Effector CD4-positive, alpha-beta T cell (primary cell): ENCODE measurements around the gene HK2.
"Not testable (repeated sequence)": the region's sequence is repeated elsewhere in the genome, so short reads cannot be mapped to it uniquely, and the experiment has no call there.

Source experiments
- DNase-seq: peaks from one replicate; pipeline ENCODE4 v3.0.0-alpha.2; 2020

HK2 gene

DNA sequence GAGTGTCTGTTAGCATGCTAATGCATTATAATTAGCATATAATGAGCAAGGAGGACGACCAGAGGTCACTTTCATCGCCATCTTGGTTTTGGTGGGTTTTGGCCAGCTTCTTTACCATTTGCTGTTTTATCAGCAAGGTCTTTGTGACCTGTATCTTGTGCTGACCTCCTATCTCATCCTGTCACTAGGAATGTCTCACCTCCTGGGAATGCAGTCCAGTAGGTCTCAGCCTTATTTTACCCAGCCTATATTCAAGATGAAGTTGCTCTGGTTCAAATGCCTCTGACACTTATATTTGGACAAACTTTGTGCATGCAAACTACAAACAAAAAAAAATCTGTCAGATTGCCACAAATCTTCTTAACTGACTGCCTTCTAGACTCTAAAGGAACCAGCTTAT, 66.3 kb downstream of the HK2 start:
- DNase-seq: not testable (repeated sequence)

DNA sequence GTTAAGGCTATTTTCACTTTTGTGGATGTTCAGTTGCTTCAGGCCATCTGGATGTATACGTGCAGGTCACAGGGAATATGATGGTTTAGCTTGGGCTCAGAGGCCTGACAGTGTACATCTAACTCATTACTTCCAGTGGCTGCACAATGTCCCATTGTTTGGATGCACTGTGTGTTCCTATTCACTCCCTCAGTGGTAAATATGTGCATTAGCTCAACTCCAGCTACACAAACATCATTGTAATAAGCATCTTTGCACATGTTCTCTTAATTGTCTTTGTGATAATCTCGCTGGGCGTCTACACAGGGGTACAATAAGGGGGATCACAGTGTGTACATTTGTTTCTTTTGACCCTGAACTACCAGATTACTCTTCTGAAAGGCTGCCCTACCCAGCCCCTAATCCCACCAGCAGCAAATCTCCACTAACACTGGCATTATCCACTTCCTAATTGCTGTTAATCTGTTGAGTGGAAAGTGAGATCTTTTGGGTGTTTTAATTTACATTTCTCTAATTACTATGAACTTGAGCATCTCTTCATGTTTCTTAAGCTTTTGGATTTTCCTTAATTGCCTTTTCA, 68.4 kb downstream of the HK2 start:
- no peak for DNase-seq

DNA sequence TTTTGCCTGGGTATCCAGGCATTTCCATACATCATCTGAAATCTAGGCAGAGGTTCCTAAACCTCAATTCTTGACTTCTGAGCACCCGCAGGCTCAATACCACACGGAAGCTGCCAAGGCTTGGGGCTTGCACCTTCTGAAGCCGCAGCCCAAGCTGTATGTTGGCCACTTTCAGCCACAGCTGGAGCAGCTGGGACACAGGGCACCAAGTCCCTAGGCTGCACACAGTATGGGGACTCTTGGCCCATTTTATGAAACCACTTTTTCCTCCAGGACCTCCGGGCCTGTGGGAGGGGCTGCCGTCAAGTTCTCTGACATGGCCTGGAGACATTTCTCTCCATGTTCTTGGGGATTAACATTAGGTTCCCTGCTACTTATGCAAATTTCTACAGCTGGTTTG, 72.5 kb downstream of the HK2 start:
- DNase-seq: no peak

- DNase-seq: not testable (repeated sequence)
Observed at GRCh38 chr2:74907560-74907959, 73.6 kb downstream of the HK2 start.

DNA sequence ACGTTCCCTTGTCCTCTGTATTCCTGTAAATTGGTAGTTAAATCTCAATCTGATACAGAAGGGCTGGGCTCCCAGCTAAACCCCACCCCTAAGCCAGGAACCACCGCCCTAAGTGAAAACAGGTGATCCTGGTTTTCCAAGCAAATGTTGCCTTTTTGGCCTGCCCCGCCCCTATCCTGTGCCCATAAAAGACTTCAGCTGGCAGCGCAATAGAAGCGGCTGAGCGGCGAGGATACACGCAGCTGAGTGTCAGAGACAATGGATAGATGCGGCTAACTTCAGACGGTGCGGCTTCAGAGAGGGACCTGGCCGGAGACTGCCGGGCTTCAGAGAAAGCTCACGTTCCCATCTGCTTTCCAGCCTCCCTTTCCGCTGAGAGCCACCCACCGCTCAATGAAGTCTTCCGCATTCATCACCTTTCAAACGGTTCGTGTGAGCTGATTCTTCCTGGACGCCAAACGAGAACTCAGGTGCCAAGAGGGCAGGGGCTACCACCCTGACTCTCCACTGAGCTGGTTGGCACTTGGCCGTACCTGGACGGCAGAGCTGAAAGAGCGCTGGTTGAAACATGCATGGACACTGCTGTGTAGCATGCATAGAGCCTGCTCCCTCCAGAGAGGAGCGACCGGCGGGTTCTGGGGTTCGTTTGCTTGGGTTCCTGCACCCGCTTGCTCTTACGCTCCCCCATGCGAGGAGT, 75.0 kb downstream of the HK2 start:
- no peak for DNase-seq

GRCh38 chr2:74910245-74910644, 76.3 kb downstream of the HK2 start:
- DNase-seq: no peak

DNA sequence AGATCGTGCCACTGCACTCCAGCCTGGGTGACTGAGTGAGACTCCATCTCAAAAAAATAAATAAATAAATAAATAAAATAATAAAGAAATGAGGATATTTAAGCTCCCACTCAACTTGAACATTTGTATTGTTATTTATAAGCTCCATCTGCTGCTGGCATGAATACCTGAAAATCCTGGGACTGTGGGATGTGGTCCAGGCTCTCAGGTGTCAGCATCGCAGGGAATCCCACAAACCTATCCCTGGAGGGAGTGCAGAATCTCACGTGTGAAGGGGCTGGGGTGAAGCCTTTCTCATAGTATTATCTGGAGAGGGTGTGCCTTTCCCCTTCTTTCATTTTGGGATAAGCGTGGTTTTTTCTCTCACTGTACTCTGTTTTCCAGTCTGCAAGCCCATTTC, 77.1 kb downstream of the HK2 start:
- no peak for DNase-seq

GRCh38 chr2:74915743-74916142, 81.8 kb downstream of the HK2 start:
- DNase-seq: no peak

- no peak for DNase-seq
Observed at GRCh38 chr2:74916394-74916793, 82.5 kb downstream of the HK2 start.

- DNase-seq: no peak
Observed at GRCh38 chr2:74917702-74918619, 84.0 kb downstream of the HK2 start.

DNA sequence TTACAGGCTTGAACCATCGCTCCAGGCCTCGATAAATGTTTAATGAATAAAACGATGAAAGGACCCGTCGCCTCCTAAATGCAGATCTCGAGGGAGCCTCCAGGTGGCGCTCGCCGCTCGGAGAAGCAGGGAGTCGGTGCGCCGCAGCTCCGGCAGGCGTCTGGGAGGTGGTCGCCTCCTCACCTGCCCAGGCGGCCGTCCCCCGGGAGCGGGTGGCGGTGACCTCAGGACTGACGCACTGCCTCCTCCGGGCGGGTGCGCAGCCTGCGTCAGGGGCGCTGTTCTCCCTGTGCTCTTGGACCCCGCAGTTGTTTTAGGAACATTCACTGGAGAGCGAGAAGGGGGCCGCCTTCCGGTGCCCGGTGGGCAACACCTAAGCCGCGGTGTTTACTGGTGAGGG, 85.9 kb downstream of the HK2 start:
- DNase-seq: peak; percentile 54

DNA sequence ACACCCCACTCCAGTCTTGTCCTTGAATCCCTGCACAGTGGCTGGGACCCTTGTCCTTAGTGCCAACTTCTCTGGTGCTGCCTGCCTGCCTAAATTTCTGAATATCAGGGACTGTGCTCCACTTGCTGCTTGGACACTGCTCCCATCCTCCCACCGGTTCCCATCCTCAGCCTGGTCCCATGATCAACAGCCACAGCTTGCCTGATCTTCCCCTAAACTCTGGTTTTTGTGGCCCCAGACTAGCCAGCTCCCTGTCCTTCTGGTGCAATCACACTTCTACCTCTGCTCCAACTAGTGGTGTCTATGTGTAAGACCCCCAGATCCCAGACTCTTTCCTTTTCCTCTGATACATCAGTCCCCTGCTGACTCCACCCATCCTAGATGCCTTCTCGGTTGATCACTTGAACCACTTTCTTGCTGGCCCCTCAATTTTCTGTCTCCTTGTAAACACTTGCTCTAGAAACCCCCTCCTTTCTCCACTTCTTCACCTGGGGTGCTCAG, 87.4 kb downstream of the HK2 start:
- DNase-seq: no peak

GRCh38 chr2:74922592-74923227, 88.8 kb downstream of the HK2 start:
- no peak for DNase-seq

GRCh38 chr2:74924463-74925265, 90.7 kb downstream of the HK2 start:
- DNase-seq: no peak

- DNase-seq: no peak
Observed at GRCh38 chr2:74925361-74925786, 91.4 kb downstream of the HK2 start.

DNA sequence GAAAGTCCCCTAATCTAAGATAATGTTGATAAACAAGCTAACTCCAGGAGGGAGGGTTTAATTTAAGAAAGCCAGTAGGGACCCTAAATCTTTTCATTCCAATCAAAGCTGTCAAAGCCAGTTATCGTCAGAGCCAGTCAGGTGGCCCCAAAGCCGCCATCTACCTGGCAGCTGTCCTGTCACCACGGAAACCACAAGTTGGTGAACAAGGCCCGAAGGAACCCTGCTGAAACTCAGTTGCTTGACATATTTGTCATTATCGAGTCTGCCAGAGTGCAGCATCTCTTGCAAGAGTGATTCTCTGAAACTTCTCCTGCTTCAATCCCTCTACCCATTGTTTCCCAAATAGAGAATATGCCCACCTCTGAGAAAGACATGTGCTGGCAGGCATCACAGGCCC, 93.7 kb downstream of the HK2 start:
- no peak for DNase-seq

- no peak for DNase-seq
Observed at GRCh38 chr2:74930811-74931486, 97.0 kb downstream of the HK2 start.

DNA sequence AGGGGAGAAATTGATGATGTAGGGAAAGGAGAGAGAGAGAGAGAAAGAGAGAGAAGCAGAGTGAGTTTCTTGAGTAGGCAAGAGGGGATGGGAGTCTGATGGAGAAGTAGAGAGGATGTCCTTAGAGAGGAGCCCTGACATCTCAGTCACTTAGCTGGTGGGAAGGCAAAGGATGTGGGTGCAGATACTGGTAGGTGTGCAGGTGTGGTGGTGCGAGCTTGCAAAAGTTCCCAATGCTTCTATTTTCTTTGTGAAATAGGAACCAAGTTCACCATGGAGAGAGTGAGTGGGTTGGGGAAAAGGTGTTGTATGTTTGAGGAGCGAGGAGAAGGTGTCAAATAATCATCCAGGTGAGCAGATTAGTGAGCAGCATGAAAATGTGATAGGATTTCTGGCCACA, 98.0 kb downstream of the HK2 start:
- no peak for DNase-seq

DNA sequence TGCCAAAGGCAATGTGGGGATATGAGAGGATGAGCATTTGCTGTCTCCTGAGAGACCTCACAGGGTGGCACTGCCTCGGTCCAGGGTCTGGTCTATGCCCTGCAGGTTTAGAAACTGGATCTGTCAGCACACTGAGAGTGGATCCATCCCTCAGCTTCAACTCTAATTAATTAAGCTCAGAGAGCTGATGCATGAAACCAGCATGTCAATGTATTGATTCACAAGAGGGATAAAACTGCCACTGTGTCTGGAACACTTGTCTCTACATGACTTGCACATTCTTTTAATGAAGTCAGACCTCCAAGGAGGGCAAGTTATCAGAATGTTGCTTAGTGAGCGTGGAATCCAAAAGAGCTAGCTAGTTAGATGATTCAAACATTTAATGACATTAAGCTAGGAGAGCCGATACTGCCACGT, 102.1 kb downstream of the HK2 start:
- no peak for DNase-seq

DNA sequence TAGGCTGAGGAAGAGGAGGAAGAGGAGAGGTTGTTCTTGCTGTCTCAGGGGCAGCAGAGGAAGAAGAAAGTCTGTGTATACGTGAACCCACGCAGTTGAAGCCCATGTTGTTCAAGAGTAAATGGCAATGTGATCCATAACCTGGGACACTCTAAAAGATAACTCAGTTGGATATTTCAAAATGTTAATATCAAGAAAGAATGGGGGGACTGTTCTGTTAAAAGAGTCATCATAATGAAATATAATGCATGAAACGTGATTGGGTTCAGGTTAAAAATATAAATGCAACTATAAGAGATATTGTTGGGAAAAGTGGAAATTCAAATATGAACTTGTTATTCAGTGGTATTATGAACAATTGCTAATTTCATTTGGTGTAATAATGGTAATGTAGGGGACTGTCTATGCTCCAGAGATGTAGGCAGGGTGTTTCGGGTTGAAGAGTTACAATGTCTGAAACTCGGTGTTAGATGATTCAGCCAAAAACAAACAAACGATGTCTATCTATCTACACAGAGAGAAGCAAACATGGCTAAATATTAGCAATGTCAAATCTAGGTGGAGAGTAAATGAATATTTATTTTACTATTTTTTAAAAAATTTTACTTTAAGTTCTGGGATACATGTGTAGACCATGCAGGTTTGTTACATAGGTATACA, 103.4 kb downstream of the HK2 start:
- DNase-seq: no peak

DNA sequence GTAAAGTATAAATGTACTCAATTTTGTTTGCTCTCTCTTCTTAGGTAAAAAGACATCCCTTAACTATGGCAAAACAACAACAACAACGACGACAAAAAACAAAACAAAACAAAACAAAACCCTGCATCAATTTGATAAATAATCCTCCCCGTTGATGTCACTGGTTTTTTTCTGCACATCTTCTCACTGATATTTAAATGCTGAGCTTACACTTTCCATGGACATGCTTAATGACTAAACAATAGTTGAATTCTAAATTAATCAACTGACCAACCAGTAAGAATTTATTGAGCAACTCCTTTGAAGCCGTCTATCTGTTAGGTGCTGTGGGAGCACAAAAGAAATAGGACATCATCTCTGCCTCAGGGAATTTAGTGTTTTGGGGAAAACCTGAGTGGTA, 104.3 kb downstream of the HK2 start:
- no peak for DNase-seq
